WTC11 (cell line): ENCODE results near the gene RASSF4. TPM values are rescaled to one million over a fixed set of nuclear protein-coding genes. Genes with fewer than 3 reads are reported as not detected.

Experiments used
- ATAC-seq: fragments of 200-7000 bp; cut with Tn5 transposase; 2 replicates; pipeline ENCODE4 v1.10.0; 2021; ENCODE audit warnings: mild to moderate bottlenecking, moderate library complexity
- CTCF ChIA-PET: fragments of 300-600 bp; sonication (Branson Sonifier 250); formaldehyde crosslinking; loops from one replicate; lab custom pipeline; 2021; ENCODE audit warnings: antibody characterized with exemption; lab: Charles Lee
- POLR2A ChIA-PET: fragments of 350-600 bp; sonication (Branson Sonifier 250); formaldehyde crosslinking; loops from one replicate; lab custom pipeline; 2021; ENCODE audit warnings: antibody characterized with exemption; lab: Charles Lee
- DNase-seq: peaks from one replicate; pipeline ENCODE4 v3.0.0; 2021; ENCODE audit warnings: low spot score
- H3K27ac Mint-ChIP-seq: 2 replicates; pipeline ENCODE4 v1.8.0; 2021; ENCODE audit warnings: mixed read lengths
- H3K27me3 Mint-ChIP-seq: 2 replicates; pipeline ENCODE4 v1.8.0; 2021; ENCODE audit warnings: low read depth, mild to moderate bottlenecking, moderate library complexity, mixed read lengths
- H3K36me3 Mint-ChIP-seq: 2 replicates; pipeline ENCODE4 v1.8.0; 2021; ENCODE audit warnings: mixed read lengths
- H3K4me1 Mint-ChIP-seq: 2 replicates; pipeline ENCODE4 v1.8.0; 2022; ENCODE audit warnings: mixed read lengths
- H3K4me3 Mint-ChIP-seq: 2 replicates; pipeline ENCODE4 v1.8.0; 2021; ENCODE audit warnings: mild to moderate bottlenecking, moderate library complexity, mixed read lengths
- H3K9me3 Mint-ChIP-seq: 2 replicates; pipeline ENCODE4 v1.8.0; 2021; ENCODE audit warnings: mixed read lengths
- ATF1 ChIP-seq: sonication (generic); formaldehyde crosslinking; IDR thresholded peaks from 2 replicates; pipeline ENCODE4 v1.8.1; 2023; ENCODE audit warnings: mild to moderate bottlenecking, moderate library complexity, missing genetic modification reagents
- CTCF ChIP-seq: fragments of 200-600 bp; IDR thresholded peaks from 2 replicates; pipeline ENCODE4 v1.8.0; 2022; ENCODE audit warnings: antibody characterized with exemption
- EMX1 ChIP-seq: fragments of 250-450 bp; sonication (Bioruptor Pico); IDR thresholded peaks from 2 replicates; pipeline ENCODE4 v1.8.0; 2021; ENCODE audit warnings: mild to moderate bottlenecking
- ESRRA ChIP-seq: sonication (generic); formaldehyde crosslinking; IDR thresholded peaks from 2 replicates; pipeline ENCODE4 v1.8.1; 2022; ENCODE audit warnings: mild to moderate bottlenecking, missing genetic modification reagents, borderline replicate concordance
- GRHL2 ChIP-seq: fragments of 250-450 bp; sonication (Bioruptor Pico); IDR thresholded peaks from 2 replicates; pipeline ENCODE4 v1.8.0; 2022; ENCODE audit warnings: mild to moderate bottlenecking, moderate library complexity; ENCODE audit not compliant: insufficient replicate concordance, severe bottlenecking
- IRF2 ChIP-seq: sonication (generic); formaldehyde crosslinking; IDR thresholded peaks from 2 replicates; pipeline ENCODE4 v1.8.0; 2022; ENCODE audit warnings: low read depth, missing genetic modification reagents, borderline replicate concordance
- NFYB ChIP-seq: sonication (generic); formaldehyde crosslinking; conservative IDR thresholded peaks from 2 replicates; pipeline ENCODE4 v1.8.0; 2022; ENCODE audit warnings: low read depth, missing genetic modification reagents
- SOX15 ChIP-seq: fragments of 250-450 bp; sonication (Bioruptor Pico); IDR thresholded peaks from 2 replicates; pipeline ENCODE4 v1.9.0; 2021; ENCODE audit warnings: mild to moderate bottlenecking
- SP1 ChIP-seq: sonication (generic); formaldehyde crosslinking; conservative IDR thresholded peaks from 2 replicates; pipeline ENCODE4 v1.8.1; 2022; ENCODE audit warnings: missing genetic modification reagents
- TCF7 ChIP-seq: sonication (generic); formaldehyde crosslinking; IDR thresholded peaks from 2 replicates; pipeline ENCODE4 v1.8.0; 2022; ENCODE audit warnings: mild to moderate bottlenecking, low read depth, missing genetic modification reagents, moderate library complexity
- TEAD4 ChIP-seq: sonication (generic); formaldehyde crosslinking; IDR thresholded peaks from 2 replicates; pipeline ENCODE4 v1.8.0; 2022; ENCODE audit warnings: mild to moderate bottlenecking, missing genetic modification reagents
- USF1 ChIP-seq: sonication (generic); formaldehyde crosslinking; IDR thresholded peaks from 2 replicates; pipeline ENCODE4 v1.8.0; 2022; ENCODE audit warnings: mild to moderate bottlenecking, missing genetic modification reagents
- ZNF219 ChIP-seq: sonication (generic); formaldehyde crosslinking; IDR thresholded peaks from 2 replicates; pipeline ENCODE4 v1.8.0; 2023; ENCODE audit warnings: missing genetic modification reagents, mild to moderate bottlenecking, borderline replicate concordance
- ZNF423 ChIP-seq: fragments of 250-450 bp; sonication (Bioruptor Pico); IDR thresholded peaks from 2 replicates; pipeline ENCODE4 v2.1.2; 2022; ENCODE audit warnings: mild to moderate bottlenecking, moderate library complexity
- total RNA-seq: library from RNA; stranded (reverse); gene quantifications from 3 replicates; pipeline ENCODE4 v1.2.3, GENCODE V29; 2021
- TF ChIP-seq, protein P1 (sequence below): sonication (generic); formaldehyde crosslinking; IDR thresholded peaks from 2 replicates; pipeline ENCODE4 v1.8.0; 2023; ENCODE audit warnings: mild to moderate bottlenecking, missing genetic modification reagents

RASSF4 gene
- total RNA-seq, 1 experiment from 2014 or later, result 15.7 TPM

- TF ChIP-seq, protein P1, sequence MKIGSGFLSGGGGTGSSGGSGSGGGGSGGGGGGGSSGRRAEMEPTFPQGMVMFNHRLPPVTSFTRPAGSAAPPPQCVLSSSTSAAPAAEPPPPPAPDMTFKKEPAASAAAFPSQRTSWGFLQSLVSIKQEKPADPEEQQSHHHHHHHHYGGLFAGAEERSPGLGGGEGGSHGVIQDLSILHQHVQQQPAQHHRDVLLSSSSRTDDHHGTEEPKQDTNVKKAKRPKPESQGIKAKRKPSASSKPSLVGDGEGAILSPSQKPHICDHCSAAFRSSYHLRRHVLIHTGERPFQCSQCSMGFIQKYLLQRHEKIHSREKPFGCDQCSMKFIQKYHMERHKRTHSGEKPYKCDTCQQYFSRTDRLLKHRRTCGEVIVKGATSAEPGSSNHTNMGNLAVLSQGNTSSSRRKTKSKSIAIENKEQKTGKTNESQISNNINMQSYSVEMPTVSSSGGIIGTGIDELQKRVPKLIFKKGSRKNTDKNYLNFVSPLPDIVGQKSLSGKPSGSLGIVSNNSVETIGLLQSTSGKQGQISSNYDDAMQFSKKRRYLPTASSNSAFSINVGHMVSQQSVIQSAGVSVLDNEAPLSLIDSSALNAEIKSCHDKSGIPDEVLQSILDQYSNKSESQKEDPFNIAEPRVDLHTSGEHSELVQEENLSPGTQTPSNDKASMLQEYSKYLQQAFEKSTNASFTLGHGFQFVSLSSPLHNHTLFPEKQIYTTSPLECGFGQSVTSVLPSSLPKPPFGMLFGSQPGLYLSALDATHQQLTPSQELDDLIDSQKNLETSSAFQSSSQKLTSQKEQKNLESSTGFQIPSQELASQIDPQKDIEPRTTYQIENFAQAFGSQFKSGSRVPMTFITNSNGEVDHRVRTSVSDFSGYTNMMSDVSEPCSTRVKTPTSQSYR (CRISPR knock-in tag), result no peak
These were observed 4.6 kb upstream of the RASSF4 start (continued) for GRCh38 chr10:44954962-44955361.

DNA sequence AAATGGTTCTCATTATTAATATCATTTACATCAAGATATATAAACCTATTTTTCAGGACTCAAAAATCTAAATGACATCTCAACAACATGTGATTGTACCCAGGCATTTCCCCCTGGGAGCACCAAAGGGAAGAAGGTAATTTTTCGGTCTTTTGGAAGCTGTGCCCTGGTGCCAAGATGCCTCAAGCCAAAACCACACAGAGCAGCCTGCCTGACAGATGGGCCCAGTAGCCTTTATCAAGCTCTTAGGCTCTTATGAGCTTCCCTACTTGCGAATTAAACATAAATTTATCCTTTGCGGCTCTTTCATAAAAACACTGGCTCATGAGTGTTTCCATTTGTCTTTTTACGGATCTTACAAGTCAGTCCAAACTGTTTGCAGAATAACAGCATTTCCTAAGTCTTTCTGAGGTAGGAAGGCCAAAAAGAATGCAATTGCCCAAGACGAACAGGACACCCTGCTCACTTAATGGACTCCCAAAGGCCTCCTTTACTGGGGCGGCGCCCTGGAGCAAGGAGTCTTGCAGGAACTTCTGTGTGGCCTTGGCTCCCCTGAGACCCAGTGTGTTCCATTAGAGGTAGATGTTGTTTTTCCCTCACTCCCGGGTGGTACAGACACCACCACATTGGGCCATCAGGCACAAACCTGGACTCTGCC is 4.1 kb upstream of the RASSF4 start:
- POLR2A ChIA-PET, result no interaction called here
- Mint-ChIP-seq H3K27me3 (peaks cover 7% of the 10 kb centered on the region; the same call in 1 of the 2 replicates), H3K4me1 (peaks cover 31% of the 10 kb centered on the region), H3K27ac (no peak overlapping the region), H3K36me3 (peaks cover 9% of the 10 kb centered on the region), H3K4me3 (no peak overlapping the region), H3K9me3 (peaks cover 5% of the 10 kb centered on the region; the same call in 1 of the 2 replicates)
- ATAC-seq (no peak), DNase-seq (no peak)
- CTCF ChIA-PET, result no interaction called here
- TF ChIP-seq SOX15 (CRISPR knock-in tag), result no peak
- no peak for TF ChIP-seq EMX1
- TF ChIP-seq ZNF423, result no peak
- TF ChIP-seq CTCF, result no peak
- TF ChIP-seq USF1, result no peak
- no peak for TF ChIP-seq SP1 (CRISPR knock-in tag)
- no peak for TF ChIP-seq TEAD4
- TF ChIP-seq IRF2 (CRISPR knock-in tag), result no peak
- no peak for TF ChIP-seq NFYB (CRISPR knock-in tag)
- no peak for TF ChIP-seq GRHL2 (CRISPR knock-in tag)
- TF ChIP-seq TCF7 (CRISPR knock-in tag), result no peak
- no peak for TF ChIP-seq ATF1
- TF ChIP-seq ESRRA (CRISPR knock-in tag), result no peak

DNA sequence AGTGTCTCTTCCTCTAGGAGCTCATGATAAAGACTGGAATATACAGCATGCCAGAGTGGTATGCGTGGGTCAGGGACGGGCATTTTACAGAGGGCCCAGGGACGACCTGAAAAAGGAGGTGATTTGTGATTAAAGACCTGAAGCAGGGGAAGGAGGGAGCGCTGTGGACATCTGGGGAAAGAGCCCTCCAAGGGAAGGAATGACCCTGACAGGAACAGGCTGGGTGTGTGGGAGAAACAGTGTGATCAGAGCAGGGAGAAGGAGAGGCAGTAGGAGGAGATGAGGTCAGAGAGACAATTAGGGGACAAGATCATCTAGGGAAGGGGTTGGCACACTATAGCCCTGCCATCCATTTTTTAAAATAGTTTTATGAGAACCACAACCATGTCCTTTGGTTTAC is 3.4 kb upstream of the RASSF4 start:
- POLR2A ChIA-PET, result no interaction called here
- ATAC-seq (no peak), DNase-seq (no peak)
- CTCF ChIA-PET, result no interaction called here
- no peak for TF ChIP-seq ZNF219
- Mint-ChIP-seq H3K4me1 (peaks cover 38% of the 10 kb centered on the region), H3K9me3 (peaks cover 5% of the 10 kb centered on the region; the same call in 1 of the 2 replicates), H3K36me3 (peaks cover 9% of the 10 kb centered on the region), H3K27me3 (peaks cover 10% of the 10 kb centered on the region), H3K4me3 (no peak overlapping the region), H3K27ac (no peak overlapping the region)
